Stimulated activated CD4-positive, alpha-beta T cell treated with anti-CD3 and anti-CD28 coated beads, Interleukin-4, amount 100 ng/mL, for 4 hours (primary cell): Measurements from ENCODE around the gene SORCS2.
"Not testable (repeated sequence)": the region's sequence is repeated elsewhere in the genome, so short reads cannot be mapped to it uniquely, and the experiment has no call there.

Source experiments
- DNase-seq, 2 experiments: peaks; one replicate each; pipeline ENCODE4 v3.0.0-alpha.2; 2020

Gene SORCS2

GRCh38 chr4:7160951-7161440, 31.3 kb upstream of the SORCS2 start:
- DNase-seq, result no peak

GRCh38 chr4:7161721-7162214, 30.6 kb upstream of the SORCS2 start:
- no peak for DNase-seq

GRCh38 chr4:7165056-7165873, 27.1 kb upstream of the SORCS2 start:
- not testable (repeated sequence) for DNase-seq

- DNase-seq, result no peak
Measured at GRCh38 chr4:7165874-7166201, 26.5 kb upstream of the SORCS2 start.

GRCh38 chr4:7166237-7166636, 26.1 kb upstream of the SORCS2 start:
- no peak for DNase-seq

GRCh38 chr4:7166981-7167700, 25.2 kb upstream of the SORCS2 start:
- DNase-seq, result no peak

GRCh38 chr4:7167706-7168105, 24.6 kb upstream of the SORCS2 start:
- DNase-seq, result no peak

- no peak for DNase-seq
Measured at GRCh38 chr4:7168106-7168505, 24.2 kb upstream of the SORCS2 start.

GRCh38 chr4:7169134-7169533, 23.2 kb upstream of the SORCS2 start:
- no peak for DNase-seq

- DNase-seq, result no peak
Measured at GRCh38 chr4:7170012-7170411, 22.3 kb upstream of the SORCS2 start.

GRCh38 chr4:7171191-7171900, 21.0 kb upstream of the SORCS2 start:
- no peak for DNase-seq

- no peak for DNase-seq
Measured at GRCh38 chr4:7172508-7172907, 19.8 kb upstream of the SORCS2 start.

- DNase-seq, result no peak
Measured at GRCh38 chr4:7172946-7173345, 19.4 kb upstream of the SORCS2 start.

GRCh38 chr4:7173841-7174449, 18.4 kb upstream of the SORCS2 start:
- DNase-seq, result no peak

GRCh38 chr4:7179158-7179557, 13.2 kb upstream of the SORCS2 start:
- no peak for DNase-seq

GRCh38 chr4:7180938-7181337, 11.4 kb upstream of the SORCS2 start:
- DNase-seq, result no peak

- DNase-seq, result no peak
Measured at GRCh38 chr4:7182616-7183015, 9.7 kb upstream of the SORCS2 start.

- DNase-seq, result no peak
Measured at GRCh38 chr4:7183161-7183560, 9.2 kb upstream of the SORCS2 start.

- no peak for DNase-seq
Measured at GRCh38 chr4:7183780-7184460, 8.4 kb upstream of the SORCS2 start.

- DNase-seq, result no peak
Measured at GRCh38 chr4:7185487-7186030, 6.8 kb upstream of the SORCS2 start.

- DNase-seq, result no peak
Measured at GRCh38 chr4:7186031-7186430, 6.3 kb upstream of the SORCS2 start.

GRCh38 chr4:7186516-7187167, 5.7 kb upstream of the SORCS2 start:
- DNase-seq, result no peak
